Nephron (organoid): ENCODE measurements around the gene GMEB2.
"Not testable (repeated sequence)": the region's sequence is repeated elsewhere in the genome, so short reads cannot be mapped to it uniquely, and the experiment has no call there.

Experiments
- H3K27ac Mint-ChIP-seq, 3 experiments: 2 replicates each; pipeline ENCODE4 v1.8.0; 2020; ENCODE audit warnings: mixed read lengths in 3 of 3, mild to moderate bottlenecking in 2 of 3, moderate library complexity in 1 of 3
- H3K27me3 Mint-ChIP-seq: 2 replicates; pipeline ENCODE4 v1.8.0; 2021; ENCODE audit warnings: low read depth, mild to moderate bottlenecking, moderate library complexity, mixed read lengths
- H3K36me3 Mint-ChIP-seq: 2 replicates; pipeline ENCODE4 v1.8.0; 2020; ENCODE audit warnings: low read depth, mixed read lengths
- H3K4me1 Mint-ChIP-seq: 2 replicates; pipeline ENCODE4 v1.8.0; 2020; ENCODE audit warnings: mixed read lengths
- H3K4me3 Mint-ChIP-seq, 3 experiments: 2 replicates each; pipeline ENCODE4 v1.8.0; 2020; ENCODE audit warnings: mild to moderate bottlenecking in 3 of 3, mixed read lengths in 3 of 3, moderate library complexity in 2 of 3
- H3K9me3 Mint-ChIP-seq: 2 replicates; pipeline ENCODE4 v1.8.0; 2020; ENCODE audit warnings: mixed read lengths
- TF ChIP-seq, protein P1 (sequence below), 3 experiments: fragments of 200-600 bp; sonication (generic); IDR thresholded peaks; one replicate each; pipeline ENCODE4 v1.5.0; 2021; ENCODE audit warnings: antibody characterized with exemption in 3 of 3; ENCODE audit not compliant: unreplicated experiment in 3 of 3

The GMEB2 gene

DNA sequence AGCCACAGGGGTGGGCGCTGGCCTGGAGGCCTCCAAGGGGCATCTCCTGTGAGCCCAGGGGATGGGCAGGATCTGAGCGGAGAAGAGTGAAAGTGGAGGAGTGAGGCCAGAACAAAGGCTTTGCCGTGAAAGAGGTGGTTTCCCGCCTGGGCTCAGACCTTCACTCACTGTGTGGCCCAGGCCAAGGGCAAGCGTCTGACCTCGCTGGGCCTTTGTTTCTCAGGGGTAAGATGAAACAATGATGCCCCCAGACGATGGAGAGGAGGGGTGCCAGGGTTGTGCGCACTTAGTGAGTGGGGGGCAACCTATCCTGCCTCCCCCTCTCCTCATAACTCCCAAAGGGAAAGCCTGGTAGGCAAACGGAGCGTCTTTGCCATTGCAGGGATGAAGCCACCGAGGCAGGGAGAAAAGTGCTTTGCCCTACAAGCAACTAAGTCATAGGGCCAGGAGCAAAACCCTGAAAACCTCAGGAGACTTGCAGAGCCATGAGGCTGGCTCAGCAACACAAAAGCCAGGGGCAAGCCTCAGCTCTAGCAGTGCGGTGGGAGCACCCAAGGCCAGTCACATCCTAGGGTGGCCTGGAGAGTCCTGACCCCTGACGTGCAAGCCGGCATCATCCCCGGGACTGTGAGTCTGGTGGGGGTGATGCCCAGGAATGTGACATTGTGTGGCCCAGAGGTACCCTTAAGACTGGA, 27.2 kb upstream of the GMEB2 start:
- H3K27me3 Mint-ChIP-seq = peaks cover 9% of the 10 kb centered on the region
- H3K9me3 Mint-ChIP-seq = no peaks in the 10 kb centered on the region
- peak overlapping the region; percentile 89 to 92 (median 92) for H3K27ac Mint-ChIP-seq
- peaks cover 17% of the 10 kb centered on the region for H3K4me1 Mint-ChIP-seq
- H3K36me3 Mint-ChIP-seq = no peaks in the 10 kb centered on the region
- TF ChIP-seq, protein P1, sequence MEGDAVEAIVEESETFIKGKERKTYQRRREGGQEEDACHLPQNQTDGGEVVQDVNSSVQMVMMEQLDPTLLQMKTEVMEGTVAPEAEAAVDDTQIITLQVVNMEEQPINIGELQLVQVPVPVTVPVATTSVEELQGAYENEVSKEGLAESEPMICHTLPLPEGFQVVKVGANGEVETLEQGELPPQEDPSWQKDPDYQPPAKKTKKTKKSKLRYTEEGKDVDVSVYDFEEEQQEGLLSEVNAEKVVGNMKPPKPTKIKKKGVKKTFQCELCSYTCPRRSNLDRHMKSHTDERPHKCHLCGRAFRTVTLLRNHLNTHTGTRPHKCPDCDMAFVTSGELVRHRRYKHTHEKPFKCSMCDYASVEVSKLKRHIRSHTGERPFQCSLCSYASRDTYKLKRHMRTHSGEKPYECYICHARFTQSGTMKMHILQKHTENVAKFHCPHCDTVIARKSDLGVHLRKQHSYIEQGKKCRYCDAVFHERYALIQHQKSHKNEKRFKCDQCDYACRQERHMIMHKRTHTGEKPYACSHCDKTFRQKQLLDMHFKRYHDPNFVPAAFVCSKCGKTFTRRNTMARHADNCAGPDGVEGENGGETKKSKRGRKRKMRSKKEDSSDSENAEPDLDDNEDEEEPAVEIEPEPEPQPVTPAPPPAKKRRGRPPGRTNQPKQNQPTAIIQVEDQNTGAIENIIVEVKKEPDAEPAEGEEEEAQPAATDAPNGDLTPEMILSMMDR (IDR thresholded peaks at IDR 0.05; ENCODE audit: unreplicated experiment in 3 of 3) = no peak
- peak overlapping the region; percentile 74 to 81 (median 80) for H3K4me3 Mint-ChIP-seq

DNA sequence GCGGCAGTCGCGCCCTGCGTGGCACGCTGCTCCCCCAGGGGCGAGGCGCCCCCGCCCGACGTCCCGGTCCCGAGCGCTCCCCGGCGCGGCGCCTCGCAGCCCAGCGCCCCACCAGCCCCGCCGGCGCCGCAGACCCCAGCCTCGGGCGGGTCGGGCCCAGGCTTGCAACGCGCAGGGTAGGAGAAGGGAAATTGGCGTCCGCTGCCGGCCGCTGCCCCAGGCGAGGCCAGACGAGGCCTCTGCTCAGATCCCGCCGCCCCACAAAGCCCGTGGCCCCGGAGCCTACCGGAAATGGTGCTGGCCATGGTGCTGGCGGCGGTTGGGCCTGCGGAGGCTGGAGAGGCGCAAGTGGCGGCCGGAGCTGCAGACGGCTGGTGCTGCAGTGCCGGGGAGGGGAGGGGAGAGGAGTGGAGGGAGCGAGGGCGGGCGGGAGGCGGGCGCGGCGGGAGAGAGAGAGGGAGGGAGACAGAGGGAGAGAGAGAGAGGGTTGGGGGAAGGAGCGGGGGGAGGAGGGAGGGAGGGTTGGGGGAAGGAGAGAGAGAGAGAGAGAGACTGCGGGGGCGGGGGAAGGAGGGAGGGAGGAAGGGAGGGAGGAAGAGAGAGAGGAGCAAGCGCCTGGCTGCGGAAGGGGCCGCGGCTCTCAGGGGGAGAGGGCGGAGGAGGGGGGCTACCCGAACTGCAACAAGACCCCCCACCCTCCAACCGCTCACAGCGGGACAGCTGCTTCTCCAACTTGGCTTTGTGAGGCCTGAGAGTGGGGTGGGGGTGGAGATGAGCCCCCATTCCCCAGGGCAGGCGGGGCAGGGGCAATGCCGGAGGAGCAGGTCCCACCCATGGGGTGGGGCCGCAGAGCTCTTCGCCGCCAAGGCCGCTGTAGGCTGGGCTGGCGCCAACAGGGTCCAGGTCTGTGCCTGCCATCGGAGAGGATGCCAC, 26.4 kb upstream of the GMEB2 start, which contains the start of gene STMN3:
TSS of gene STMN3 (minus strand) at position 384 of the 933 bp plus-strand sequence. CDS start at position 305, 79 bp downstream.
- Mint-ChIP-seq H3K4me3 (peak within 1 kb of the TSS; percentile 74 to 92 (median 90)), H3K4me1 (peaks cover 9% of the 10 kb centered on the region), H3K27me3 (peaks cover 9% of the 10 kb centered on the region), H3K9me3 (no peaks in the 10 kb centered on the region), H3K27ac (peak within 1 kb of the TSS; percentile 89 to 92 (median 92)), H3K36me3 (no peaks in the 10 kb centered on the region)
- TF ChIP-seq, protein P1 (IDR thresholded peaks at IDR 0.05; ENCODE audit: unreplicated experiment in 3 of 3) = no peak

DNA sequence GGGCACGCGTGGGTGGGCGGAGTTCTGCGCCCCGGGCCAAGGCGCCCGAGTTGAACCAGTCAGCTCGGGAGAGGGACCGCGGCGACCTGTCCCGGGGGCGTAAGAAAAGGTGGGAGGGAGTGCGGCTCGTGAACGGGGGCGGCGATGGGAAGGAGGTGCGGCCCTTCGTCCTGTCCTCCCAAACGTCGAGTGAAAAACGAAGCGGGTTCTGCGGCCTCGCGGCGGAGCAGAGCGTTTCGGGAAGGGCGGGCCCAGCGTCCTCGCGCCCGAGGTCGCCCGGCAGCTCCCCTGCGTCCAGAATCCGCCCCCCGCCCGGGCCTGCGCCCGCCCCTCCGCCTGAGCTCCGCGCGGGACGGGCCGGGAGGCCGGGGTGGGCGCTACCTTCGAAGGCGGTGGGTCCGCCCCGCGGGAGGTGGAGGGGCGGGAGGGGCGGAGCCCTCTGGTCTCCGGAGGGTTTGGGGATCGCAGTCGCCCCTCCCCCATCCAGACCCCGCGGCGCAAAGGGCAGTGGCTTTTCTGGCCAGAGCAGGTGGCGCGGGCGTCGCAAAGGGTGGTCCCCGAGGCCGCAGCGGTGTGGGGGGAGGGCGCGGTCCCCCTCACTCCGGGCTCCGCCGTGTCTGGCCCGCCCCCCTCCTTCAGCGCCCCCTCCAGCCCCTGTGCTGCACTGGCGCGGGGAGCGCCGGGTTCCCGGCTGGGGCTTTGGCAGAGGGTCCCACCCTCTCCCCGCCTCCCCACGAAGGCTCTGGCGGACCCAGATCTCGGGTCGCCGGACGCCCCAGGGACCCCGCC, 25.5 kb upstream of the GMEB2 start:
- Mint-ChIP-seq H3K4me3 (peak overlapping the region; percentile 73 to 92 (median 90)), H3K27me3 (peaks cover 9% of the 10 kb centered on the region), H3K4me1 (peaks cover 4% of the 10 kb centered on the region), H3K27ac (no peak overlapping the region), H3K36me3 (no peaks in the 10 kb centered on the region), H3K9me3 (no peaks in the 10 kb centered on the region)
- TF ChIP-seq, protein P1 (IDR thresholded peaks at IDR 0.05; ENCODE audit: unreplicated experiment in 3 of 3) = no peak

DNA sequence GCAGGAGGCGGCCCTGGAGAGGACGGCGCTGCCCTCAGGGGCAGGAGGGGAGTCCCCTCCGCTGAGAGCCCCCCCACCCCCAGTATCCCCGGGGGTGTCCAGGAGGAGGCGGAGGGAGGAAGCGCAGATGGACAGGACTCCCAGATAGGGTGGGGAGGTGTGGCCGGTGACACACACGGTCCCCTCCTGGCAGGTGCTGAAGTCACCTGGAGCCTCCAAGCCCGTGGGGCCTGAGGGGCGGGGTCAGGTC, 25.0 kb upstream of the GMEB2 start:
- Mint-ChIP-seq H3K4me3 (peak overlapping the region; percentile 90 to 92 (median 90)), H3K27me3 (peaks cover 9% of the 10 kb centered on the region), H3K4me1 (peaks cover 4% of the 10 kb centered on the region), H3K27ac (no peak overlapping the region), H3K9me3 (no peaks in the 10 kb centered on the region), H3K36me3 (no peaks in the 10 kb centered on the region)
- TF ChIP-seq, protein P1 (IDR thresholded peaks at IDR 0.05; ENCODE audit: unreplicated experiment in 3 of 3) = no peak

DNA sequence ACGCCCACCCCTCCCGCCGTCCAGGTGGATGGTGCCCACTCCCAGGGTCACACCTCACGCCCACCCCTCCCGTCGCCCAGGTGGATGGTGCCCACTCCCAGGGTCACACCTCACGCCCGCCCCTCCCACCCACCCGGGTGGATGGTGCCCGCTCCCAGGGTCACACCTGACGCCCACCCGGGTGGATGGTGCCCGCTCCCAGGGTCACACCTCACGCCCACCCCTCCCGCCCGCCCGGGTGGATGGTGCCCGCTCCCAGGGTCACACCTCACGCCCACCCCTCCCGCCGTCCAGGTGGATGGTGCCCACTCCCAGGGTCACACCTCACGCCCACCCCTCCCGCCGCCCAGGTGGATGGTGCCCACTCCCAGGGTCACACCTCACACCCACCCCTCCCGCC, 23.6 kb upstream of the GMEB2 start:
- H3K36me3 Mint-ChIP-seq, H3K4me1 Mint-ChIP-seq, H3K4me3 Mint-ChIP-seq, H3K27ac Mint-ChIP-seq, H3K9me3 Mint-ChIP-seq: not testable (repeated sequence)
- peaks cover 13% of the 10 kb centered on the region for H3K27me3 Mint-ChIP-seq
